HFFc6 (cell line): ENCODE results near the gene DDIT4L. TPM values are rescaled to one million over a fixed set of nuclear protein-coding genes. Genes with fewer than 3 reads are reported as not detected.

Source experiments
- DNase-seq: peaks from one replicate; pipeline ENCODE4 v3.0.0-alpha.2; 2018
- H3K27ac Mint-ChIP-seq: 2 replicates; pipeline ENCODE4 v1.8.0; 2020; ENCODE audit warnings: mild to moderate bottlenecking, mixed read lengths
- H3K27me3 Mint-ChIP-seq: 2 replicates; pipeline ENCODE4 v1.8.0; 2021; ENCODE audit warnings: mild to moderate bottlenecking, moderate library complexity, mixed read lengths; ENCODE audit not compliant: insufficient read depth
- H3K36me3 Mint-ChIP-seq: 2 replicates; pipeline ENCODE4 v1.8.0; 2021; ENCODE audit warnings: low read depth, mixed read lengths
- H3K4me1 Mint-ChIP-seq: 2 replicates; pipeline ENCODE4 v1.8.0; 2020; ENCODE audit warnings: low read depth, mixed read lengths
- H3K4me3 Mint-ChIP-seq: 2 replicates; pipeline ENCODE4 v1.8.0; 2020; ENCODE audit warnings: mild to moderate bottlenecking, moderate library complexity, mixed read lengths
- H3K9me3 Mint-ChIP-seq: 2 replicates; pipeline ENCODE4 v1.8.0; 2020; ENCODE audit warnings: mild to moderate bottlenecking, mixed read lengths
- CTCF ChIP-seq: fragments of 200-600 bp; sonication (generic); IDR thresholded peaks from 2 replicates; pipeline ENCODE4 v1.5.0; 2021; ENCODE audit warnings: antibody characterized with exemption, mild to moderate bottlenecking
- total RNA-seq, 6 experiments: library from RNA; stranded (reverse); fragmentation: NEBNext Ultra II Directional; extraction: Animal tissue kit (Norgen Biotek cat#: 25700); gene quantifications; 2 replicates in 1 of 6; 3 replicates in 5 of 6; pipeline ENCODE4 v1.2.3, GENCODE V29; 2021

DDIT4L gene
- total RNA-seq, 6 experiments from 2014 or later: 0.10 to 3.5 (median 0.39) TPM

DNA sequence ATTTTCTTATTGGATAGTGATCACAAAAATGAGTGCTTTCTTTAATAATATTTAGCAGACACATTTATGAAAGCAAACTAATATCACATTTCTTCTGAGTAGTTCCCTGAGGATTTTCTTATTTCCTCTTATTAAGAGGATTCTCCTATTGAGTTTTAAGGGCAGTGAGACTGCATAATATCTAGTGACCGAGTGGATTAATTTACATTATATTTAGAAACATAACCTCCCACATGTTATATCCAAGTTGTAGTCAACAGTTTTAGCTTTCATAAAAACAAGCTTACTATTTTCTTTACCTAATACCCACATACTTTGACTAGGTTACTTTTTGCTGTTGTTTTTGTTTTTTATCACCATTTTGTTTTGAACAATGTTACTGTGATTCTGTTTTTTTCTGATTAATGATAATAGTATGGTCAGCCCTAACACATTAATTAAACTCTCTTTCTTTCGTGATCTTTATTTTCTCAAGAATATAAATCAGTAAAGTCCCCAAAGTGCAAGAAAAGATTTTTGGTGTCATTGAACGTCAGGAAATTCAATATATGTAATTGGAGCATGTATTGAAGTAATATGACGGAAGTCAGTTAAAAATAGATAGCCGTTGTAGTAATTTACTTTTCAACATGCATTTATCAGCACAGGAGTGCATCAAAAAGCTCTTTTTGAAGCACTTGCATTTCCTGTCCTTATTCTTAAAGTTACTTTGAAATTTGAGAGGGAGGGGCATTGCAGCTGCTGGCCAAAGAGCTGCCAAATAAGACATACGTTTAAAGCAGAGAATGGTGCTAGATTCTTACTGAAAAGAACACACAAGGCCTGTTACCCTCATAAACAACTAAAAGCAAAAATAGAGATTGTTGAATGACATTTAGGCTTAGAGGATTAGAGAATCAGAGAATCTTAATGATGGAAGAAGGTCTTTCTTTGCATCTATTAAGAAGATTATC, 25.2 kb downstream of the DDIT4L start:
- DNase-seq: no peak
- H3K36me3 Mint-ChIP-seq: no peaks in the 10 kb centered on the region; the same call in 1 of the 2 replicates
- peaks cover 6% of the 10 kb centered on the region; the same call in 1 of the 2 replicates for H3K9me3 Mint-ChIP-seq
- H3K4me1 Mint-ChIP-seq: peaks cover 24% of the 10 kb centered on the region
- no peak overlapping the region for H3K27ac Mint-ChIP-seq
- H3K27me3 Mint-ChIP-seq: no peaks in the 10 kb centered on the region
- no peak for TF ChIP-seq CTCF
- no peak overlapping the region for H3K4me3 Mint-ChIP-seq

- Mint-ChIP-seq H3K36me3 (no peaks in the 10 kb centered on the region; the same call in 1 of the 2 replicates), H3K9me3 (peaks cover 6% of the 10 kb centered on the region; the same call in 1 of the 2 replicates), H3K4me1 (no peaks in the 10 kb centered on the region), H3K4me3 (no peak overlapping the region), H3K27ac (no peak overlapping the region), H3K27me3 (no peaks in the 10 kb centered on the region)
- DNase-seq: no peak
- TF ChIP-seq CTCF: no peak
Measured at GRCh38 chr4:100162027-100162685, 28.1 kb downstream of the DDIT4L start.

- no peak overlapping the region for H3K4me3 Mint-ChIP-seq
- no peak for TF ChIP-seq CTCF
- no peaks in the 10 kb centered on the region for H3K4me1 Mint-ChIP-seq
- no peaks in the 10 kb centered on the region for H3K9me3 Mint-ChIP-seq
- peaks cover 3% of the 10 kb centered on the region for H3K27me3 Mint-ChIP-seq
- H3K36me3 Mint-ChIP-seq: no peaks in the 10 kb centered on the region
- H3K27ac Mint-ChIP-seq: no peak overlapping the region
- no peak for DNase-seq
Measured at GRCh38 chr4:100149190-100149589, 41.1 kb downstream of the DDIT4L start.

- Mint-ChIP-seq H3K27ac (no peak overlapping the region), H3K27me3 (peaks cover 3% of the 10 kb centered on the region), H3K9me3 (no peaks in the 10 kb centered on the region), H3K4me1 (no peaks in the 10 kb centered on the region), H3K4me3 (no peak overlapping the region), H3K36me3 (no peaks in the 10 kb centered on the region)
- TF ChIP-seq CTCF: no peak
- no peak for DNase-seq
Measured at GRCh38 chr4:100147684-100148083, 42.6 kb downstream of the DDIT4L start.

- no peak overlapping the region for H3K4me3 Mint-ChIP-seq
Measured at GRCh38 chr4:100147198-100147597, 43.1 kb downstream of the DDIT4L start.

More at GRCh38 chr4:100147198-100147597, 43.1 kb downstream of the DDIT4L start:
- no peak for TF ChIP-seq CTCF
- H3K9me3 Mint-ChIP-seq: no peaks in the 10 kb centered on the region
- H3K36me3 Mint-ChIP-seq: no peaks in the 10 kb centered on the region
- H3K4me1 Mint-ChIP-seq: no peaks in the 10 kb centered on the region
- no peak overlapping the region for H3K27ac Mint-ChIP-seq
- DNase-seq: no peak
- peaks cover 3% of the 10 kb centered on the region for H3K27me3 Mint-ChIP-seq
